AG10803 (cell line): Measurements from ENCODE around the gene SSBP3.

Source experiments
- DNase-seq: peaks from one replicate; pipeline ENCODE4 v3.0.0; 2010; ENCODE audit warnings: low read depth
- H3K4me3 ChIP-seq: 2 replicates; pipeline ENCODE4 v1.5.1; 2011; ENCODE audit warnings: mild to moderate bottlenecking, low read length, control low read depth
- CTCF ChIP-seq: conservative IDR thresholded peaks from 2 replicates; pipeline ENCODE4 v1.5.1; 2011; ENCODE audit warnings: mild to moderate bottlenecking, low read length, control low read depth, inconsistent platforms

The SSBP3 gene

GRCh38 chr1:54381524-54381923 is 24.7 kb downstream of the SSBP3 start:
- TF ChIP-seq CTCF: no peak
- no peak for DNase-seq

GRCh38 chr1:54380290-54380882 is 25.8 kb downstream of the SSBP3 start:
- no peak for TF ChIP-seq CTCF
- no peak overlapping the region for H3K4me3 ChIP-seq
- no peak for DNase-seq

More at GRCh38 chr1:54381524-54381923, 24.7 kb downstream of the SSBP3 start:
- no peak overlapping the region for H3K4me3 ChIP-seq

- H3K4me3 ChIP-seq: no peak overlapping the region
- no peak for DNase-seq
- TF ChIP-seq CTCF: no peak
Observed at GRCh38 chr1:54379555-54380289, 26.5 kb downstream of the SSBP3 start.

- TF ChIP-seq CTCF: no peak
- no peak overlapping the region for H3K4me3 ChIP-seq
- DNase-seq: no peak
Observed at GRCh38 chr1:54378874-54379554, 27.2 kb downstream of the SSBP3 start.

GRCh38 chr1:54378157-54378873 is 27.9 kb downstream of the SSBP3 start:
- H3K4me3 ChIP-seq: no peak overlapping the region
- TF ChIP-seq CTCF: no peak
- no peak for DNase-seq

GRCh38 chr1:54377040-54377691 is 29.0 kb downstream of the SSBP3 start:
- no peak overlapping the region for H3K4me3 ChIP-seq
- TF ChIP-seq CTCF: no peak
- DNase-seq: peak; percentile 33
